Activated effector memory CD4-positive, alpha-beta T cell treated with Interleukin-2 at 50 U/mL for 16 hours (primary cell): ENCODE measurements around the gene SLA2.
A peak's percentile ranks its signal among the peaks of the same experiment; 100 is the strongest.

ENCODE experiments used
- DNase-seq: peaks from one replicate; pipeline ENCODE4 v3.0.0-alpha.2; 2020

SLA2 gene

GRCh38 chr20:36607586-36608387 lies 38.2 kb downstream of the SLA2 start:
- DNase-seq, result no peak

DNA sequence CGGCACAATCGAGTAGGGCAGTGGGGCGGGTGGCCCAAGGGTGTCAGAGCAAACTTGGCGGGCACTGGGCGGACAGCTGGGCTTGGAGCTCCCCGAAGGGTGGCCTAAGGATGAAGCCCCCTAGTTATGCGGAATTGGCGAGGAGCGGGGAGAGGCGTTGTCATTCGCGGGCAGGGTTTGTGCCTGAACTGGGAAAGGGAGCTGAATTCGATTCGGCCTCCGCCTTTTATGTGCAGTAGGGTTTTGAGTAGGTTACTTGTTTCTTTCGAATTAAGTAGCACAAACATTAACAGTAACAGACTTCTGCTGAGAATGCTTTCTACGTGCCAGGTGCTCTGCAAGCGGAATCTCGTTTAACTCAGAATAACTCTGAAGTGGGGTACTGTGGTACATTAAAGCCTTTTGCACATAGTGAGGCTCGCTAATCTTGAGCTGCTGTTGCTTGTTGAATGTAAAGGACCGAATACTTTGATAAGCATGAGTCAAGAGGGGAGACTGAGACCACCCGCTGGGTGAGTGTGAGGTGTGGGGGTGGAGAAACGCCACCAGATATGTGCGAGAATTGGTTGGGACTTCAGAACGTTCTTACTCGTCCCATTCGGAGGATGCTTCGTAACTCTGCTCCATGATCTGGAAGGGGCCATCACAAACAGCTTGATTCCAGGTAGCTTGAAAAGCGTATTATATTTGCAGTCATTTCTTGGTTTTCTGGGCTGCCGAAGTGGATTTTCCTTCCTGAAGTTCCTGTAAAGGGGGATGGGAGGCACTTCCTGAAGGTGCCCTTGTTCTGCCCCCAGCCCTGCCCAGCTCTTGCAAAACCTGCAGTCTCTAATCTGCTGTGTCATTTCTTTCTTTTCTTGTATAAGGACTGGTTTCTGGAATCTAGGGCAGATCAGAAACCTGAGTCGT lies 39.6 kb downstream of the SLA2 start:
- DNase-seq, result no peak

- DNase-seq, result peak; percentile 100
These were observed 40.4 kb downstream of the SLA2 start, which contains the start of gene RAB5IF for GRCh38 chr20:36605399-36606157. Gene RAB5IF, plus strand, starts transcription at chr20:36605779. Its CDS starts 173 bp downstream, at chr20:36605952.

GRCh38 chr20:36604952-36605398 lies 41.0 kb downstream of the SLA2 start:
- no peak for DNase-seq

- no peak for DNase-seq
These were observed 44.5 kb downstream of the SLA2 start for GRCh38 chr20:36601540-36601939.

DNA sequence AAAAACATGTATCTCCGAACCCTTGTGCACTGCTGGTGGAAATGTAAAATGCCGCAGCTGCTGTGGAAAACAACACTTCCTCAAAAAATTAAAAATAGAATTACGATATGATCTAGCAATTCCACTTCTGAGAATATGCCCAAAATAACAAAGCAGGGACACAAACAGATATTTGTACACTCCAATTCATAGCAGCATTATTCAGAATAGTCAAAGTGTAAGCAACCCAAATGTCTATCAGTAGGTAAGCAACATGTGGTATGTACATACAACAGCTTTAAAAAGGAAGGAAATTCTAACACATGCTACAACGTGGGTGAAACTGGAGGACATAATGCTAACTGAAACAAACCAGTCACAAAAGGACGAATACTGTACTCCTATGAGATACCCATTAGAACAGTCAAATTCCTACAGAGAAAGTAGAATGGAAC lies 46.1 kb downstream of the SLA2 start:
- no peak for DNase-seq

GRCh38 chr20:36593347-36593929 lies 52.6 kb downstream of the SLA2 start:
- no peak for DNase-seq

- DNase-seq, result peak; percentile 52
These were observed 53.9 kb downstream of the SLA2 start for GRCh38 chr20:36591854-36592641.

GRCh38 chr20:36591281-36591680 lies 54.7 kb downstream of the SLA2 start:
- no peak for DNase-seq

DNA sequence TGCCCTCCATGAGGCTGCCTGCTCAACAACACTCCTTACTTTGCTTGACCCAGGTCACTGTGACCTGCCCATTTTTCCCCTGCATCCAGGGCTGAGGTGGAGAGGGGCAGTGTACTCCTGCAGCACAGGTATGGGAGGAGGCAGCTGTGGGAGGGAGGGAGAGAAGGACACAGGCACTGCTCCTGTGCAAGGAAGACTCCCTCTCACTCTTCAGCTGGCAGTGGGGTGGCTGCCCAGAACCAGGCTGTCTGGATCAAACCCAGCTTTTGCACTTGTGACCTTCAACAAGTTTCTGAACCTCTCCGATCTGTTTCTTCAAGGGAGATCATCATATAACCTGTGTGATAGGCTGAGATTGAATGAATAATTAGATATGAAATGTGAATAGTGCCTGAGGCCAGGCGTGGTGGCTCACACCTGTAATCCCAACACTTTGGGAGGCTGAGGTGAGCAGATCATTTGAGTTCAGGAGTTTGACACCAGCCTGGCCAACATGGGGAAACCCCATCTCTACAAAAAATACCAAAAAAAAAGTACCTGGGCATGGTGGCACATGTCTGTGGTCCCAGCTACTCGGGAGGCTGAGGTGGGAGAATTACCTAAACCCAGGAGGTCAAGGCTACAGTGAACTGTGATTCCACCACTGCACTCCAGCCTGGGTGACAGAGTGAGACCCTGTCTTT lies 58.5 kb downstream of the SLA2 start:
- no peak for DNase-seq

DNA sequence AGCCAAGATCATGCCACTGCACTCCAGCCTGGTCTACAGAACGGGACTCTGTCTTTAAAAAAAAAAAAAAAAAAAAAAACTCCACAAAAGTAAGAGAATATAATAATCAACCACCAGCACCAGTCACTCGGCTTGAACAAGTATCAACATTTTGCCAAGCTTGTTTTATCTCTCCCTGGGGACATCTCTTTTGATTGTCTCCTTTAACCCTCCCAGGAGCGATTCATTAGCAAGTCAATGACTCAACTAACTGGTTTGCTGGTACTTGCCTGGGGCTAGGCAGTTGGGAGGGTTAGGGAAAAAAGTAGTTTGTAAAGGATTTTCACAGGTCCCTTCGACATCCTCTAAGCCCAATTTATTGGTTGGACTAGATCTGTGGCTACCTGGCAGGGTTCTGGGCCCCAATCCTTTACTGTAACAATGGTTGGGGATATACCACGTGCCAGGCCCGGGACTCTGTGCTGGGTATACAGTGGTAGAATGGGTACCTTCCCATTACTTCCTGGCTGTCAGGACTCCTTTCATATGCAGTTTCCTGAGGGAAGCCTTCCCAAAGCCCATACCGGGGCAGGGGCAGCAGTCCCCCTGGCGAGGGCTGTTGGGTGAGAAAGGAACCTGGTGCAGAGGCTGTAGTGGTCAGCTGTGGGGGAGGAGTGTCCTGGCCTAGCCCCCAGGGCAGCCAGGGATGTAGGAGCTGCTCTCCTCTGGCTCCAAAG lies 60.4 kb downstream of the SLA2 start:
- DNase-seq, result no peak

GRCh38 chr20:36584018-36584481 lies 61.9 kb downstream of the SLA2 start:
- DNase-seq, result no peak

GRCh38 chr20:36582821-36583220 lies 63.2 kb downstream of the SLA2 start:
- DNase-seq, result no peak

GRCh38 chr20:36582322-36582721 lies 63.7 kb downstream of the SLA2 start:
- DNase-seq, result no peak

GRCh38 chr20:36579996-36580545 lies 65.9 kb downstream of the SLA2 start:
- DNase-seq, result no peak

DNA sequence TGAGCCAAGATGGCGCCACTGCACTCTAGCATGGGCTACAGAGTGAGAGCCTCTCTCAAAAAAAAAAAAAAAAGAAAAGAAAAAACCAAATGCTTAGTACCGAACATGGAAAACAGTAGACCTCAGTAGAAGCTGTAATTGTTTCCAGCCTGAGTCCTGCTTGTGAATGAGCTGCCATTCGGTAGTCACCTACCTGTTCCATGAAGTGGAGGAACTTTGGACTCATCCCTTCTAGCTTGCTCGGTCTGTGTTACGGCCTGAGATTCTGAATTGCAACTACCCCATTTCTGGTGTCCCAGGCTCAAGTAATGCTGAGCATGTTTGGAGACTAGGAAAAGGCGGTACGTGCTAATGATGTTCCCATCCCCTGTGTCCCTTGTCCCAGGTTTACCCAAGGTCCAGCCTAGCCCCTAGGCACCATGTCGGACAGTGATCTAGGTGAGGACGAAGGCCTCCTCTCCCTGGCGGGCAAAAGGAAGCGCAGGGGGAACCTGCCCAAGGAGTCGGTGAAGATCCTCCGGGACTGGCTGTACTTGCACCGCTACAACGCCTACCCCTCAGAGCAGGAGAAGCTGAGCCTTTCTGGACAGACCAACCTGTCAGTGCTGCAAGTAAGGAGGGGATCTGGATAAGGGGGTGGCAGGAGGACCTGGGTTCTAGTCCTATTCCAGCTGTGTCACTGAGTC lies 67.5 kb downstream of the SLA2 start:
- DNase-seq, result no peak

DNA sequence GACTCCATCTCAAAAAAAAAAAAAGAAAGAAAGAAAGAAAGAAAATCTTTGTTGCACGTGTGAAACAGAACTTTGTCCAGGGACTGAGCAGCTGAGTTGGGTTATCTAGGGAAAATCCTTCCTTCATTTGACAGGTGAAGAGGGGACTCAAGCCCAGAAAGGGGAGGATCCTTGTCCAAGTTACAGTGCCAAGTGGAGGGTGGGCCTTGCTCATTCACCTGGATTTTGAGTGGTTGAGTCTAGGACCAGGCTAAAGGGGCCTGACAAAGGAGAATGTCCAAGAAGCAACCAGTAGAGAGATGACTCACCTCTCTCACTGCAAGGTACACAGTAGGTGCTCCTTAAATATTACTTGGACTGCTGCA lies 69.9 kb downstream of the SLA2 start:
- no peak for DNase-seq

- DNase-seq, result peak; percentile 22
These were observed 71.4 kb downstream of the SLA2 start for GRCh38 chr20:36574366-36575135.
